NCI-H524 (cell line): ENCODE results near the gene PIK3R4.

Experiments used
- DNase-seq, 2 experiments: peaks; one replicate each; lab custom pipeline; 2025; lab: John Stamatoyannopoulos, UW

PIK3R4 gene

GRCh38 chr3:130746246-130747039 is at the start of gene PIK3R4:
PIK3R4 (minus strand) TSS chr3:130746829; CDS start chr3:130745218, 1,611 bp downstream.
- peak; percentile 99 for DNase-seq

- no peak for DNase-seq
These were observed 48.8 kb upstream of the PIK3R4 start for GRCh38 chr3:130795396-130795795.

GRCh38 chr3:130792246-130792645 is 45.6 kb upstream of the PIK3R4 start:
- no peak for DNase-seq

GRCh38 chr3:130789782-130790322 is 43.2 kb upstream of the PIK3R4 start:
- DNase-seq, result no peak

GRCh38 chr3:130787422-130788068 is 40.9 kb upstream of the PIK3R4 start:
- DNase-seq, result no peak

- DNase-seq, result no peak
These were observed 39.7 kb upstream of the PIK3R4 start for GRCh38 chr3:130786306-130786705.

- no peak for DNase-seq
These were observed 37.0 kb upstream of the PIK3R4 start for GRCh38 chr3:130783629-130784028.

- no peak for DNase-seq
These were observed 32.9 kb upstream of the PIK3R4 start for GRCh38 chr3:130779486-130779885.

- no peak for DNase-seq
These were observed 32.4 kb upstream of the PIK3R4 start for GRCh38 chr3:130779031-130779430.

GRCh38 chr3:130773366-130773765 is 26.7 kb upstream of the PIK3R4 start:
- DNase-seq, result no peak

GRCh38 chr3:130772129-130772528 is 25.5 kb upstream of the PIK3R4 start:
- peak; percentile 57 to 81 for DNase-seq

- no peak for DNase-seq
These were observed 24.0 kb upstream of the PIK3R4 start for GRCh38 chr3:130770644-130771043.

- no peak for DNase-seq
These were observed 15.2 kb upstream of the PIK3R4 start for GRCh38 chr3:130761730-130762311.

- no peak for DNase-seq
These were observed 14.3 kb upstream of the PIK3R4 start for GRCh38 chr3:130760922-130761321.

- peak; percentile 50 to 71 for DNase-seq
These were observed 13.2 kb upstream of the PIK3R4 start for GRCh38 chr3:130759692-130760338.

- DNase-seq, result no peak
These were observed 12.2 kb upstream of the PIK3R4 start for GRCh38 chr3:130758624-130759369.

- DNase-seq, result no peak
These were observed 11.1 kb upstream of the PIK3R4 start for GRCh38 chr3:130757611-130758150.

GRCh38 chr3:130755666-130756065 is 9.0 kb upstream of the PIK3R4 start:
- no peak for DNase-seq

- no peak for DNase-seq
These were observed 2.4 kb upstream of the PIK3R4 start for GRCh38 chr3:130748981-130749380.

- no peak for DNase-seq
These were observed 1.8 kb upstream of the PIK3R4 start for GRCh38 chr3:130748467-130748861.

- DNase-seq, result no peak
These were observed 3.3 kb downstream of the PIK3R4 start for GRCh38 chr3:130743354-130743753.
